GM12873 (cell line): ENCODE data around the gene PTPRA.
A peak's percentile ranks its signal among the peaks of the same experiment; 100 is the strongest.

Source experiments
- CTCF ChIP-seq: IDR thresholded peaks from 2 replicates; pipeline ENCODE4 v1.5.1; 2012; ENCODE audit warnings: low read depth, mild to moderate bottlenecking, moderate library complexity, low read length, control low read depth; ENCODE audit not compliant: insufficient read depth; ENCODE audit errors: missing control alignments

Gene PTPRA

GRCh38 chr20:2903686-2904085 lies 30.4 kb downstream of the PTPRA start:
- TF ChIP-seq CTCF: no peak

GRCh38 chr20:2907519-2907918 lies 34.2 kb downstream of the PTPRA start:
- no peak for TF ChIP-seq CTCF

- no peak for TF ChIP-seq CTCF
Observed at GRCh38 chr20:2909953-2910352, 36.7 kb downstream of the PTPRA start.

GRCh38 chr20:2911200-2911599 lies 37.9 kb downstream of the PTPRA start:
- TF ChIP-seq CTCF: no peak

GRCh38 chr20:2914160-2914559 lies 40.9 kb downstream of the PTPRA start:
- TF ChIP-seq CTCF: peak; percentile 35

GRCh38 chr20:2917266-2917665 lies 44.0 kb downstream of the PTPRA start:
- TF ChIP-seq CTCF: no peak

- TF ChIP-seq CTCF: no peak
Observed at GRCh38 chr20:2918096-2919049, 45.1 kb downstream of the PTPRA start.
